H1 (cell line): ENCODE data around the gene PPP1CB. TPM values are rescaled to one million over a fixed set of nuclear protein-coding genes. Genes with fewer than 3 reads are reported as not detected.

Experiments
- BCL11A ChIP-seq, 2 experiments: IDR thresholded peaks; one replicate each; pipeline ENCODE4 v1.6.1; 2011; ENCODE audit warnings: low read depth in 2 of 2, low read length in 2 of 2, mild to moderate bottlenecking in 2 of 2
- CEBPB ChIP-seq: IDR thresholded peaks from 2 replicates; pipeline ENCODE4 v1.6.1; 2012; ENCODE audit warnings: low read depth, low read length
- CHD2 ChIP-seq: IDR thresholded peaks from 2 replicates; pipeline ENCODE4 v1.6.1; 2012; ENCODE audit warnings: low read length, improper control_type of control experiment
- CHD7 ChIP-seq: fragments of 300-600 bp; sonication (generic); IDR thresholded peaks from 2 replicates; pipeline ENCODE4 v1.7.1; 2012; ENCODE audit warnings: low read length, moderate library complexity, mild to moderate bottlenecking, inconsistent platforms; ENCODE audit not compliant: insufficient replicate concordance
- EGR1 ChIP-seq: IDR thresholded peaks from 2 replicates; pipeline ENCODE4 v1.6.1; 2011; ENCODE audit warnings: low read depth, low read length, borderline replicate concordance
- SAP30 ChIP-seq: fragments of 300-600 bp; sonication (generic); IDR thresholded peaks from 2 replicates; pipeline ENCODE4 v1.7.1; 2012; ENCODE audit warnings: low read length, moderate library complexity, mild to moderate bottlenecking, inconsistent platforms; ENCODE audit not compliant: insufficient read depth, insufficient replicate concordance
- TAF1 ChIP-seq: IDR thresholded peaks from 2 replicates; pipeline ENCODE4 v1.6.1; 2011; ENCODE audit warnings: mild to moderate bottlenecking, low read depth, low read length
- polyA plus RNA-seq, 7 experiments: library from polyadenylated mRNA; depleted of rRNA in 3 of 7; stranded (reverse) in 5 of 7; unstranded in 2 of 7; fragments of >200 nt in 5 of 7; fragments of 200-250 nt in 2 of 7; gene quantifications; 1 replicate in 5 of 7; 2 replicates in 1 of 7; 4 replicates in 1 of 7; pipeline versions ENCODE4 v1.2.1 to v1.2.3, GENCODE V29; 2011 to 2013; ENCODE audit warnings: missing spikeins in 2 of 7, mixed read lengths in 2 of 7
- total RNA-seq: library from RNA; stranded (reverse); fragmentation: NEBNext Ultra II Directional; extraction: Animal tissue kit (Norgen Biotek cat#: 25700); gene quantifications from 2 replicates; pipeline ENCODE4 v1.2.1, GENCODE V29; 2021

The PPP1CB gene
- total and polyA plus RNA-seq, 2 of the 8 experiments (the other 6 are each of a cell fraction or from before 2014, with no cell fraction given), result 30.7 to 158 TPM

- TF ChIP-seq CHD7, result no peak
- no peak for TF ChIP-seq SAP30
- no peak for TF ChIP-seq EGR1
- no peak for TF ChIP-seq CHD2
- TF ChIP-seq CEBPB, result no peak
- TF ChIP-seq BCL11A (IDR thresholded peaks at IDR 0.05; ENCODE audit: low read depth in 2 of 2, low read length in 2 of 2), result no peak
- TF ChIP-seq TAF1, result no peak
- TF ChIP-seq, all 59 proteins: peak for 0
These were observed 20.7 kb downstream of the PPP1CB start (continued) for GRCh38 chr2:28772351-28772750.
